Heart right ventricle (tissue), 16 donors: Measurements from ENCODE around the gene FGF22. TPM values are rescaled to one million over a fixed set of nuclear protein-coding genes. Genes with fewer than 3 reads are reported as not detected.

ENCODE experiments used
- ATAC-seq, 8 donors: fragments of 200-7000 bp; cut with Tn5 transposase; one replicate each; pipeline ENCODE4 v1.9.1; 2020; ENCODE audit warnings: mild to moderate bottlenecking in 8 of 8, moderate library complexity in 8 of 8, moderate number of reproducible peaks in 1 of 8
- DNase-seq, 2 donors: peaks; one replicate each; pipeline ENCODE4 v3.0.0-alpha.2; 2020
- H3K27ac ChIP-seq, 10 donors: fragments of 200-600 bp; sonication (generic) in 2 of 10; one replicate each; pipeline versions ENCODE4 v1.5.0 to v1.8.0; 2020 to 2022; ENCODE audit warnings: mild to moderate bottlenecking in 3 of 10
- H3K27me3 ChIP-seq, 7 donors: fragments of 200-600 bp; one replicate each; pipeline ENCODE4 v1.8.0; 2021 to 2022; ENCODE audit warnings: mild to moderate bottlenecking in 2 of 7
- H3K36me3 ChIP-seq, 9 donors: fragments of 200-600 bp; sonication (generic) in 1 of 9; one replicate each; pipeline versions ENCODE4 v1.5.0 to v1.8.0; 2020 to 2022; ENCODE audit warnings: mild to moderate bottlenecking in 2 of 9
- H3K4me1 ChIP-seq, 9 donors: fragments of 200-600 bp; sonication (generic) in 1 of 9; one replicate each; pipeline versions ENCODE4 v1.5.0 to v1.8.0; 2020 to 2022; ENCODE audit warnings: mild to moderate bottlenecking in 4 of 9
- H3K4me3 ChIP-seq, 10 donors: fragments of 200-600 bp; sonication (generic) in 2 of 10; one replicate each; pipeline versions ENCODE4 v1.5.0 to v1.8.0; 2020 to 2022; ENCODE audit warnings: mild to moderate bottlenecking in 7 of 10, moderate library complexity in 2 of 10
- H3K9me3 ChIP-seq, 11 donors: fragments of 200-600 bp in 10 of 11; sonication (generic) in 2 of 11; one replicate each; pipeline versions ENCODE4 v1.5.0 to v1.8.0; 2013 to 2022; ENCODE audit warnings: mild to moderate bottlenecking in 2 of 11, control low read depth in 1 of 11, moderate library complexity in 1 of 11
- WGBS, 2 donors: extraction: QIAGEN DNeasy Blood & Tissue Kit; methylation state at CpG; one replicate each; pipeline ENCODE4 v1.1.7; 2013; ENCODE audit warnings: inconsistent platforms in 1 of 2; 5-methylcytosine and 5-hydroxymethylcytosine counted together
- intact Hi-C, 10 donors: fragments of 100-400 bp; cut with DNase I; formaldehyde crosslinking; loops; one replicate each; pipeline versions ENCODE4 v1.11.1 to v1.14.2; 2022
- polyA plus RNA-seq, 2 donors: library from polyadenylated mRNA; stranded (reverse); fragments of 200-250 nt; gene quantifications; one replicate each; pipeline ENCODE4 v1.2.3, GENCODE V29; 2013
- total RNA-seq, 10 donors: library from RNA; stranded (reverse); fragmentation: NEBNext Ultra II Directional in 3 of 10; extraction: Animal tissue kit (Norgen Biotek cat#: 25700) in 3 of 10; gene quantifications; one replicate each; pipeline versions ENCODE4 v1.2.1 to v1.2.4, GENCODE V29; 2021 to 2023
- TF ChIP-seq, protein P1 (sequence below), 9 donors: fragments of 200-600 bp; sonication (generic) in 2 of 9; IDR thresholded peaks; one replicate each; pipeline versions ENCODE4 v1.5.0 to v1.8.0; 2021 to 2022; ENCODE audit warnings: antibody characterized with exemption in 9 of 9, mild to moderate bottlenecking in 5 of 9, moderate library complexity in 1 of 9
- donor health status: Arrhythmogenic right ventricular cardiomyopathy.
- donor health status: ischemic (EF 13 %, LVEDD 7.1; RV severe dilation, severe dysfunction).
- donor health status: healthy with polysubstance abuse.
- donor health status: DM: no; HTN: yes; CAD: no.
- donor health status: DM: no; HTN: no; CAD: no.
- donor health status: ischemic (EF 25% LVEDD 6.9; RV normal size, moderate dysfunction).
- donor health status: ischemic (EF 25% LVEDD 5.7; RV mildly dilated, moderate dysfunction).
- donor health status: healthy.
- donor health status: DM: yes; HTN: yes; CAD: no.
- donor health status: Ischemic cardiomyopathy.
- donor health status: ischemic (EF 35%, LVEDD 5.7; RV mildly dilated, moderate dysfunction).
- donor health status: nonischemic (EF 11% LVEDD 7.7; RV severe dilation, severe dysfunction).
- donor health status: DM: yes; HTN: yes; CAD: no.
- donor health status: PGD.
- donor health status: ischemic (EF 29% LVEDD 5.4; RV normal size, mild dysfunction).
- donor health status: nonischemic (EF 23%, LVEDD 6.1; RV moderate dilation, normal function).

The FGF22 gene
- total and polyA plus RNA-seq, 12 donors: 0.16 to 0.44 (median 0.30) TPM; not detected in 5

DNA sequence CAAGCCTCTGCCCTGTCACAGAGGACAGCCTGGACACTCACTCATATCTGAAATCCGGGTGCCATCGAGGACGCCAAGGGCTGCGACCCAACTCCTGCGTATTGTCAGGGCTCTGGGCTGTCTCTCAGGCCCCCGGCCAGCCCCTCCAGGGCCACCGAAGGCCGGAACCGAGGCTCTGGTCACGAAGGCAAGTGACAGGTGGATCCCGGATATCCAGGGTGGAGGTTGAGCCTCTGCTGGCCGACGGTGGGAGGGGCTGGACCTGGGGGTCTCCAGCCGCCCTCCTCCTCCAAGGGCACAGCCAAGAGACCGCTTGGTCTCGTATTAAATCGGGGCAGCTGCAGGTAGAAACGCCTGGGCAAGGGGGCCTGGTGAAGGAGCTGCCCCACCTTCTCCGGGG is 17.9 kb downstream of the FGF22 start:
- intact Hi-C loops: loop anchor here in 1 of 10 donors (5.0 kb wide), 1 partner anchor 70 kb away; the partner anchor contains the start of gene HCN2
- H3K9me3 ChIP-seq: no peaks in the 10 kb centered on the region
- TF ChIP-seq, protein P1, sequence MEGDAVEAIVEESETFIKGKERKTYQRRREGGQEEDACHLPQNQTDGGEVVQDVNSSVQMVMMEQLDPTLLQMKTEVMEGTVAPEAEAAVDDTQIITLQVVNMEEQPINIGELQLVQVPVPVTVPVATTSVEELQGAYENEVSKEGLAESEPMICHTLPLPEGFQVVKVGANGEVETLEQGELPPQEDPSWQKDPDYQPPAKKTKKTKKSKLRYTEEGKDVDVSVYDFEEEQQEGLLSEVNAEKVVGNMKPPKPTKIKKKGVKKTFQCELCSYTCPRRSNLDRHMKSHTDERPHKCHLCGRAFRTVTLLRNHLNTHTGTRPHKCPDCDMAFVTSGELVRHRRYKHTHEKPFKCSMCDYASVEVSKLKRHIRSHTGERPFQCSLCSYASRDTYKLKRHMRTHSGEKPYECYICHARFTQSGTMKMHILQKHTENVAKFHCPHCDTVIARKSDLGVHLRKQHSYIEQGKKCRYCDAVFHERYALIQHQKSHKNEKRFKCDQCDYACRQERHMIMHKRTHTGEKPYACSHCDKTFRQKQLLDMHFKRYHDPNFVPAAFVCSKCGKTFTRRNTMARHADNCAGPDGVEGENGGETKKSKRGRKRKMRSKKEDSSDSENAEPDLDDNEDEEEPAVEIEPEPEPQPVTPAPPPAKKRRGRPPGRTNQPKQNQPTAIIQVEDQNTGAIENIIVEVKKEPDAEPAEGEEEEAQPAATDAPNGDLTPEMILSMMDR (IDR thresholded peaks at IDR 0.05): no peak
- ATAC-seq (no peak), DNase-seq (peak in 1 of 2 donors; percentile 11)
- 81 to 90% methylated on average over 19 of the region's 19 CpGs for WGBS, 2 donors
- peak overlapping the region in 1 of 10 donors; percentile 97 for H3K27ac ChIP-seq
- peaks cover 0 to 49% (median 2%) of the 10 kb centered on the region in 9 donors for H3K36me3 ChIP-seq
- H3K4me1 ChIP-seq: peaks cover 38 to 64% (median 57%) of the 10 kb centered on the region in 9 donors
- H3K27me3 ChIP-seq: no peaks in the 10 kb centered on the region
- no peak overlapping the region for H3K4me3 ChIP-seq

DNA sequence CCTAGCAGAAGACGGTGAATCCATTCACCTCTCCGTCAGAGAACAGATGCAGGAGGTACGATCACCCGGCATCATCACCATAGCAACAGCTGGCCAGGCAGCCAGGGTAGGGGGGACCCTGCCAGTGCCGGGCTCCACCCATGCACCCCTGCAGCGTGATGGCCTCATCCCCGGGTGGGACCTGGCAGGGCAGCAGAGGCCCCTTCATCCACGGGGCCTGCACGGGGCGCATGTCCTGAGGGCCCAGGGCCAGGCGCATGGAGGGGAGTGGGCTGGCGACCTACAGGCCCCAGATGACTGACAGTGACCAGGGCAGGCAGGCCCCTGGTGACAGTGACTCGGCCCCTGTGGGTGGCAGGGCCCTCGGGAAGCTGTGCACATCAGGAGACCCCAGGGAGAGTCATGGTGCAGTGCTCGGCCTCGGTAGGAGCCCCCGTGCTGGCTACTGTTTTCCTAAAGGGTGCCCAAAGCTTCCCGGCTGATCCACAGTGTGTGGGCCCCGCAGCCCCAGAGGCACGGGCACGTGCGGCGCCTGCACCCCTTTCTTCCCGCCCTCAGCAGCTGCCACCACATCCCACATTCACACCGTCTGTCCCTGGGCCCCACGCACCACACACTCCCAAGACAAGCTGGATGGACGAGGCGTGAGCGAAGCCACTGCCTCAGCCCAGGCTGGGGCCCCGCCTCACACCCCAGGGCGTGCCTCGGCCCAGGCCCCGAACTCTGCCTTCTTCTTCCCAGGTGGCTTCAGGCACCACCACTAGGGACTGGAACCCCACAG is 18.6 kb downstream of the FGF22 start:
- H3K36me3 ChIP-seq: peaks cover 0 to 43% (median 0%) of the 10 kb centered on the region in 9 donors
- intact Hi-C loops: loop anchor here in 1 of 10 donors (5.0 kb wide), 1 partner anchor 71 kb away; the partner anchor contains the start of gene HCN2
- no peaks in the 10 kb centered on the region for H3K9me3 ChIP-seq
- H3K4me1 ChIP-seq: peaks cover 38 to 64% (median 57%) of the 10 kb centered on the region in 9 donors
- peak overlapping the region in 4 of 10 donors; percentile 13 to 33 (median 30) for H3K4me3 ChIP-seq
- peak in 1 of 2 donors; percentile 13 for DNase-seq
- no peaks in the 10 kb centered on the region for H3K27me3 ChIP-seq
- 82 to 86% methylated on average over 33 of the region's 33 CpGs for whole genome bisulfite sequencing, 2 donors
- ATAC-seq: no peak
- H3K27ac ChIP-seq: peak overlapping the region in 8 of 10 donors; percentile 66 to 97 (median 89)
- TF ChIP-seq, protein P1 (IDR thresholded peaks at IDR 0.05): no peak

DNA sequence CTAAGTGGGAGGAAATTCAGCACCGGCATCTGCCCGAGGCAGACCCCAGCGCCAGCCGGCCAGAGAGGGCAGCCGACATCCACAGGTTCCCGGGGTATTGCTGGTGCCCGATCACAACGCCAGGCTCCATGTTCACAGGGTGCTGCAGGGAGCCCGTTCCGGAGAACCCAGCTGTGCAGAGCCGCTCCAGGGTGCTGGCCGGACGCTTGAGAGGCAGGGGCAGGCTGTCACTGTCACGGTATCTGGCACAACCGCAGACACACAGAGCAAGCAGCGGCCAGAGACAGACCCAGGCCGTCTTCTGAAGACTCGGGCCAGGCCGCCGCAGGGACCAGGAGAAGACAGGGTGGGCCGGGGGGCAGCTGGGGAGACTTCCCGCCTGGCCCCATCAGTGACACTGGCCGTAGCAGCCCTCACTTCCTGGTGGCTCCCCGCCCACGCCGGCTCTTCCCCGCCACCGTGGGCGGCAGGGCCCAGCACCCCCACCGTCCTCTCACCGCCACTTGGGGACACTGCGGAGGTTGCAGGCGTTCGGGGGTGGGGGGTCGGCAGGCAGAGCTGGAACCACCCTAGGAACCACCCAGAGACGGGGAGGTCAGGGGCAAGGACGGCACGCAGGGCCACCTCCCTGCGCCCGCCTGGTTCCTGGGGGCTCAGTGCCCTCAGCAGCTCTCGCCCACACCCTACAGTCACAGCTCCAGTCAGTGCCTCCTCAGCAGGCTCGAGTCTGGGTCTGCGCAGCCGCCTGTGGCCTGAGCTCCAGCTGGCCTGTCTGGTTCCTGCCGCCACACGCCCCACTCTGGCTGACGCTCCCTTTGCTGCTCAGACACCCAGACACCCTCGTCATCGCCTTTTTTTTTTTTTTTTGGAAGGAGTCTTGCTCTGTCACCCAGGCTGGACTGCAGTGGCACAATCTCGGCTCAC is 19.5 kb downstream of the FGF22 start:
- Histone ChIP-seq H3K9me3 (no peaks in the 10 kb centered on the region), H3K4me1 (peaks cover 41 to 74% (median 66%) of the 10 kb centered on the region in 9 donors), H3K27ac (peak overlapping the region in 9 of 10 donors; percentile 55 to 97 (median 87)), H3K4me3 (peak overlapping the region in 8 of 10 donors; percentile 8 to 99 (median 24)), H3K27me3 (no peaks in the 10 kb centered on the region), H3K36me3 (peaks cover 0 to 34% (median 0%) of the 10 kb centered on the region in 9 donors)
- peak in 1 of 2 donors; percentile 66 for DNase-seq
- WGBS, 2 donors: 62 to 63% methylated on average over 48 to 50 of the region's 50 CpGs
- ATAC-seq: peak in 7 of 8 donors; percentile 13 to 65 (median 45)
- intact Hi-C loops: loop anchor here in 1 of 10 donors (5.0 kb wide), 1 partner anchor 72 kb away; the partner anchor contains the start of gene HCN2
- TF ChIP-seq, protein P1 (IDR thresholded peaks at IDR 0.05): no peak
